ENCODE results near the gene PTPN13. TPM values are rescaled to one million over a fixed set of nuclear protein-coding genes. Genes with fewer than 3 reads are reported as not detected.

PTPN13 gene
- total RNA-seq, 1 experiment from 2014 or later: 107 TPM

- BruUV-seq (replicated peaks): no TSS peak
- TF ChIP-seq CTCF (conservative IDR thresholded peaks at IDR 0.05; ENCODE audit: low read depth, low read length) (no peak), EZH2 (IDR thresholded peaks at IDR 0.05; ENCODE audit: borderline replicate concordance, low read depth, low read length, poor library complexity, severe bottlenecking) (no peak)
- ChIA-PET CTCF (no interaction called here), POLR2A (ENCODE audit: low non-redundant PET) (no interaction called here)
- Histone ChIP-seq H3K4me3 (ENCODE audit: low read depth, low read length, poor library complexity, severe bottlenecking) (no peak overlapping the region), H3K27ac (ENCODE audit: low read depth, low read length, poor library complexity, severe bottlenecking) (peak overlapping the region; percentile 37), H3K27me3 (replicated peaks; ENCODE audit: insufficient read depth, low read depth, low read length, poor library complexity) (no peaks in the 10 kb centered on the region), H3K4me1 (ENCODE audit: insufficient read depth, low read length, poor library complexity, severe bottlenecking) (peaks cover 6% of the 10 kb centered on the region), H3K36me3 (ENCODE audit: insufficient read depth, low read length, poor library complexity, severe bottlenecking) (peaks cover 89% of the 10 kb centered on the region), H3K9me3 (ENCODE audit: low read depth, low read length, poor library complexity, severe bottlenecking) (no peaks in the 10 kb centered on the region)
- DNase-seq (ENCODE audit: low spot score): peak; percentile 50
- intact Hi-C loops (cut with micrococcal nuclease; ENCODE audit: unreplicated experiment): no loop called here
These were observed 184.1 kb downstream of the PTPN13 start for GRCh38 chr4:86778175-86778574.

- intact Hi-C loops (cut with micrococcal nuclease; ENCODE audit: unreplicated experiment): no loop called here
- no TSS peak for BruUV-seq (replicated peaks)
- Histone ChIP-seq H3K4me1 (ENCODE audit: insufficient read depth, low read length, poor library complexity, severe bottlenecking) (no peaks in the 10 kb centered on the region), H3K4me3 (ENCODE audit: low read depth, low read length, poor library complexity, severe bottlenecking) (no peak overlapping the region), H3K27me3 (replicated peaks; ENCODE audit: insufficient read depth, low read depth, low read length, poor library complexity) (no peaks in the 10 kb centered on the region), H3K36me3 (ENCODE audit: insufficient read depth, low read length, poor library complexity, severe bottlenecking) (peaks cover 82% of the 10 kb centered on the region), H3K27ac (ENCODE audit: low read depth, low read length, poor library complexity, severe bottlenecking) (no peak overlapping the region), H3K9me3 (ENCODE audit: low read depth, low read length, poor library complexity, severe bottlenecking) (no peaks in the 10 kb centered on the region)
- CTCF ChIA-PET: no interaction called here
- POLR2A ChIA-PET (ENCODE audit: low non-redundant PET): no interaction called here
- DNase-seq (ENCODE audit: low spot score): no peak
- no peak for TF ChIP-seq CTCF (conservative IDR thresholded peaks at IDR 0.05; ENCODE audit: low read depth, low read length)
- no peak for TF ChIP-seq EZH2 (IDR thresholded peaks at IDR 0.05; ENCODE audit: borderline replicate concordance, low read depth, low read length, poor library complexity, severe bottlenecking)
These were observed 194.7 kb downstream of the PTPN13 start for GRCh38 chr4:86788826-86789225.

GRCh38 chr4:86791126-86791525, 197.0 kb downstream of the PTPN13 start:
- Histone ChIP-seq H3K27me3 (replicated peaks; ENCODE audit: insufficient read depth, low read depth, low read length, poor library complexity) (no peaks in the 10 kb centered on the region), H3K36me3 (ENCODE audit: insufficient read depth, low read length, poor library complexity, severe bottlenecking) (peaks cover 59% of the 10 kb centered on the region), H3K9me3 (ENCODE audit: low read depth, low read length, poor library complexity, severe bottlenecking) (no peaks in the 10 kb centered on the region), H3K27ac (ENCODE audit: low read depth, low read length, poor library complexity, severe bottlenecking) (no peak overlapping the region), H3K4me1 (ENCODE audit: insufficient read depth, low read length, poor library complexity, severe bottlenecking) (no peaks in the 10 kb centered on the region), H3K4me3 (ENCODE audit: low read depth, low read length, poor library complexity, severe bottlenecking) (no peak overlapping the region)
- DNase-seq (ENCODE audit: low spot score): peak; percentile 3
- ChIA-PET POLR2A (ENCODE audit: low non-redundant PET) (no interaction called here), CTCF (no interaction called here)
- no TSS peak for BruUV-seq (replicated peaks)
- intact Hi-C loops (cut with micrococcal nuclease; ENCODE audit: unreplicated experiment): no loop called here
- TF ChIP-seq CTCF (conservative IDR thresholded peaks at IDR 0.05; ENCODE audit: low read depth, low read length): no peak
